HG02885 (cell line): ENCODE measurements around the gene MGAT5B.

Source experiments
- ATAC-seq: cut with Tn5 transposase; IDR thresholded peaks from one replicate; pipeline ENCODE4 v1.9.1; 2021; ENCODE audit warnings: mild to moderate bottlenecking; ENCODE audit not compliant: unreplicated experiment, poor library complexity

MGAT5B gene

GRCh38 chr17:76995387-76996105 lies 127.3 kb downstream of the MGAT5B start:
- ATAC-seq, result no peak

- ATAC-seq, result no peak
These were observed 128.8 kb downstream of the MGAT5B start for GRCh38 chr17:76996741-76997694.

- no peak for ATAC-seq
These were observed 129.9 kb downstream of the MGAT5B start for GRCh38 chr17:76997981-76998531.

- ATAC-seq, result no peak
These were observed 130.6 kb downstream of the MGAT5B start for GRCh38 chr17:76998839-76999238.
